Gastrocnemius medialis (tissue), 4 donors: Measurements from ENCODE around the gene ITPK1. TPM values are rescaled to one million over a fixed set of nuclear protein-coding genes. Genes with fewer than 3 reads are reported as not detected.

Experiments used
- ATAC-seq, 2 donors: fragments of 150-250 bp; one replicate each; pipeline ENCODE4 v1.9.1; 2016
- DNase-seq, 2 donors: peaks; one replicate each; pipeline ENCODE4 v3.0.0-alpha.2; 2019
- H3K27ac ChIP-seq, 4 donors: fragments of 200-600 bp; sonication (generic); 1 replicate in 1 of 4; 2 replicates in 3 of 4; pipeline ENCODE4 v1.5.1; 2016 to 2018; ENCODE audit warnings: mild to moderate bottlenecking in 2 of 4, moderate library complexity in 1 of 4
- H3K27me3 ChIP-seq, 3 donors: fragments of 200-600 bp; sonication (generic) in 2 of 3; 1 replicate in 1 of 3; 2 replicates in 2 of 3; pipeline versions ENCODE4 v1.5.1 to v1.6.0; 2016 to 2019; ENCODE audit warnings: mild to moderate bottlenecking in 1 of 3, moderate library complexity in 1 of 3
- H3K36me3 ChIP-seq, 2 donors: fragments of 200-600 bp; sonication (generic) in 1 of 2; one replicate each; pipeline ENCODE4 v1.5.1; 2017 to 2018
- H3K4me1 ChIP-seq, 2 donors: fragments of 200-600 bp; sonication (generic) in 1 of 2; one replicate each; pipeline ENCODE4 v1.5.1; 2016 to 2017; ENCODE audit warnings: mild to moderate bottlenecking in 2 of 2
- H3K4me3 ChIP-seq, 4 donors: fragments of 200-600 bp; sonication (generic) in 3 of 4; 1 replicate in 1 of 4; 2 replicates in 3 of 4; pipeline ENCODE4 v1.5.1; 2016 to 2019; ENCODE audit warnings: mild to moderate bottlenecking in 2 of 4
- H3K9me3 ChIP-seq, 3 donors: fragments of 200-600 bp; sonication (generic) in 2 of 3; 1 replicate in 1 of 3; 2 replicates in 2 of 3; pipeline ENCODE4 v1.5.1; 2016 to 2019
- POLR2A ChIP-seq, 2 donors: fragments of 450-650 bp; IDR thresholded peaks; one replicate each; pipeline ENCODE4 v1.6.1; 2017; ENCODE audit warnings: antibody characterized with exemption in 2 of 2, mild to moderate bottlenecking in 2 of 2, moderate library complexity in 2 of 2
- in situ Hi-C, 4 donors: fragments of 200-750 bp; cut with MboI; loops; one replicate each; pipeline versions ENCODE4 v1.15.0 to v1.8.0; 2017; ENCODE audit warnings: low sequenced_read_pairs in 4 of 4
- intact Hi-C: fragments of 100-400 bp; cut with DNase I; formaldehyde crosslinking; loops from one replicate; pipeline ENCODE4 v1.15.1; 2023; ENCODE audit warnings: low total_unique reads
- total RNA-seq, 4 donors: library from RNA; depleted of rRNA; stranded (reverse); fragments of >200 nt; gene quantifications; one replicate each; pipeline versions ENCODE4 v1.1.0 to v1.2.3, GENCODE V29; 2016
- TF ChIP-seq, protein P1 (sequence below), 5 experiments: fragments of 450-650 bp in 3 of 5; fragments of 200-600 bp in 2 of 5; sonication (generic) in 2 of 5; IDR thresholded peaks in 4 of 5; conservative IDR thresholded peaks in 1 of 5; 1 replicate in 4 of 5; 2 replicates in 1 of 5; pipeline ENCODE4 v1.5.1; 2016 to 2019; ENCODE audit warnings: antibody characterized with exemption in 5 of 5, mild to moderate bottlenecking in 3 of 5, moderate library complexity in 3 of 5

The ITPK1 gene
- total RNA-seq, 4 donors from 2014 or later, result 49.7 to 80.1 (median 53.6) TPM

DNA sequence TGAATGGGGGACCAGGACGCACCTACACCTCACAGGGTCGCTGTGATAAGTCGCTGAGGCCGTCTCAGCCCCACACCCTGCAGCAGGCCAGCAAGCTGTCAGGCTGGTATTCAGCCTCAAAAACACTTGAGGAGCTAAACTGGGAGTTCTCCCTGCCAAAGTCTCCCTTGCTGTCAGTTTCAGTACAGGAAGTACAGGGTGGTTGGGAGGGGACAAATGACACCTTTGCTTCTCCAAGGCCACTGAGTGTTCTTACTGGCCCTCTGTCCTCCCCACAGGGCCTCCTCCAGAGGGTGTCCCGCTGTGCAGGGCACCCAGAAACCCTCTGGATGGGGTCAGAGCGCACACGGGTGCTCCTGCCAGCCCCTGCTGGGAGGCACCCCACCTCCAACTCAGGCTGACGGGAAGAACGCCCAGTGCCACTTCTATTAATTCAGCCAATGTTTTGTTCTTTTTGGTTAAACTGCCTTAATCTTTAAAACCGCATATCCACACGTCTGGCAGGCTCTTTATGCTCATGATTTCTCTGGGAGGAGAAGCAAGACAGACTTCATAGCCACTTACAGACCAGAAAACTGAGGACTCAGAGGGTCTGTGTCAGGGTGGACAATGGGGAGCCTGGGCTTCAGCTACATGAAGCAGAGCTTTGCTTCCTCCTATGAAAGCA lies 75.9 kb downstream of the ITPK1 start:
- Histone ChIP-seq H3K4me3 (no peak overlapping the region), H3K4me1 (peaks cover 22 to 53% of the 10 kb centered on the region in 2 donors), H3K36me3 (no peaks in the 10 kb centered on the region), H3K9me3 (no peaks in the 10 kb centered on the region), H3K27me3 (no peaks in the 10 kb centered on the region), H3K27ac (peak overlapping the region in 2 of 4 donors; percentile 9 to 76)
- intact Hi-C loops, result no loop called here
- ATAC-seq (peak in 1 of 2 donors; percentile 61), DNase-seq (no peak)
- in situ Hi-C loops, result no loop called here
- TF ChIP-seq POLR2A (IDR thresholded peaks at IDR 0.05), result no peak
- TF ChIP-seq, protein P1, sequence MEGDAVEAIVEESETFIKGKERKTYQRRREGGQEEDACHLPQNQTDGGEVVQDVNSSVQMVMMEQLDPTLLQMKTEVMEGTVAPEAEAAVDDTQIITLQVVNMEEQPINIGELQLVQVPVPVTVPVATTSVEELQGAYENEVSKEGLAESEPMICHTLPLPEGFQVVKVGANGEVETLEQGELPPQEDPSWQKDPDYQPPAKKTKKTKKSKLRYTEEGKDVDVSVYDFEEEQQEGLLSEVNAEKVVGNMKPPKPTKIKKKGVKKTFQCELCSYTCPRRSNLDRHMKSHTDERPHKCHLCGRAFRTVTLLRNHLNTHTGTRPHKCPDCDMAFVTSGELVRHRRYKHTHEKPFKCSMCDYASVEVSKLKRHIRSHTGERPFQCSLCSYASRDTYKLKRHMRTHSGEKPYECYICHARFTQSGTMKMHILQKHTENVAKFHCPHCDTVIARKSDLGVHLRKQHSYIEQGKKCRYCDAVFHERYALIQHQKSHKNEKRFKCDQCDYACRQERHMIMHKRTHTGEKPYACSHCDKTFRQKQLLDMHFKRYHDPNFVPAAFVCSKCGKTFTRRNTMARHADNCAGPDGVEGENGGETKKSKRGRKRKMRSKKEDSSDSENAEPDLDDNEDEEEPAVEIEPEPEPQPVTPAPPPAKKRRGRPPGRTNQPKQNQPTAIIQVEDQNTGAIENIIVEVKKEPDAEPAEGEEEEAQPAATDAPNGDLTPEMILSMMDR (IDR thresholded peaks at IDR 0.05 in 4 of 5, conservative IDR thresholded peaks at IDR 0.05 in 1 of 5), result no peak

DNA sequence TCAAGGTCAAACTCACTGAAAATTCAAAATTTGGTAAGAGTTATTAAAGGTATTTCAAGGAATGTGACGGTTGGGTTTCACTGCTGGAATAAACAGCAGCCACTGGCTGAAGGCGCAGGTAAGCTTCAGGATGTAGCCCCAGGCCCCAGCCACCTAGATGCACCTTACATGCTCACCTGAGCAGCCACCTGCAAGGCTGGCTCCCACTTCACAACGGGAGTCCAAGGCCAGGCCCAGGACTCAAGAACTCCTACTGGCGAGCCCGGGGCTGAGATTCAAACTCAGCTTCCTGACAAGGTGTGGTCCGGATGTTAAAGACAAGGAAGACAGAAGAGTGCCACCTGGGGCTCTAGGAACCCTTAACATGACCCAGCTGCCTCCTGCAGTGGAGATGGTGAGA lies 78.4 kb downstream of the ITPK1 start:
- Histone ChIP-seq H3K36me3 (no peaks in the 10 kb centered on the region), H3K27ac (no peak overlapping the region), H3K4me3 (no peak overlapping the region), H3K9me3 (no peaks in the 10 kb centered on the region), H3K27me3 (no peaks in the 10 kb centered on the region), H3K4me1 (peaks cover 29 to 39% of the 10 kb centered on the region in 2 donors)
- intact Hi-C loops (no loop called here), in situ Hi-C loops (no loop called here)
- ATAC-seq, result no peak
- no peak for TF ChIP-seq POLR2A (IDR thresholded peaks at IDR 0.05)
- TF ChIP-seq, protein P1 (IDR thresholded peaks at IDR 0.05 in 4 of 5, conservative IDR thresholded peaks at IDR 0.05 in 1 of 5), result no peak
- DNase-seq, result no peak

DNA sequence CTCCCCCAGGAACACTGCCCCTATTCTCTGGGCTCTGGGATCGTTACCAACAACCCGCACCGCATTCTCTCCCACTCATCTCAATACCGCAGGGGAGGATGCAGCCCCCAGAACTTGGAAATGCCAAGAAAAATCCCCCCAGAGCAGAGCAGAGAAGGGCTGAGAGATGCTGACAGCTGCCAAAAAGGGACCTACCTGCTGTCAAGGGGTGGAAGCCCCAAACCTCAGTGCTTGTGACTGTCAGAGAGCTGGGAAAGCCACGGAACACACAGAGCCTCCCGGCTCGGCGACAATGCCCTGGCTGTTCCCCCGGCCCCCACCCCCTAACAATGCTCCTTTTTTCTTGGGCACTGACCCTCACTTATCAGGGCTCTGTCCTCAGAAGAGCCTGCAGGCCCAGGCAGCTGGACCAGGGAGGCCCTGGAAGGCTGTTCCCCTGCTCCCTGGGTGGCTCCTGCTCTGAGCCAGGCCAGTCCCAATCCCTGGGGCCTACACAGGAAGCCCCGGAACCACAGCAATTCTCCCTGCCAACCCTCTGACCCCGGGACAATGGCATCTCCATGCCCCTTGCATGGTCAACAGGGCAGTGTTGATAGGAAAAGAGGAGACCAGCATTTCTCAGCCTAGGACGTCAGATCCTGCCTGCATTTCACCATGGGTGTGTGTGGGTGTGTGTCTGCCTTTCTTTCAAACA lies 78.9 kb downstream of the ITPK1 start:
- intact Hi-C loops, result no loop called here
- ATAC-seq (no peak), DNase-seq (no peak)
- Histone ChIP-seq H3K4me3 (no peak overlapping the region), H3K9me3 (no peaks in the 10 kb centered on the region), H3K27me3 (no peaks in the 10 kb centered on the region), H3K4me1 (peaks cover 34 to 43% of the 10 kb centered on the region in 2 donors), H3K27ac (peak overlapping the region in 1 of 4 donors; percentile 29), H3K36me3 (no peaks in the 10 kb centered on the region)
- TF ChIP-seq, protein P1 (IDR thresholded peaks at IDR 0.05 in 4 of 5, conservative IDR thresholded peaks at IDR 0.05 in 1 of 5), result no peak
- TF ChIP-seq POLR2A (IDR thresholded peaks at IDR 0.05), result no peak
- in situ Hi-C loops, result no loop called here

DNA sequence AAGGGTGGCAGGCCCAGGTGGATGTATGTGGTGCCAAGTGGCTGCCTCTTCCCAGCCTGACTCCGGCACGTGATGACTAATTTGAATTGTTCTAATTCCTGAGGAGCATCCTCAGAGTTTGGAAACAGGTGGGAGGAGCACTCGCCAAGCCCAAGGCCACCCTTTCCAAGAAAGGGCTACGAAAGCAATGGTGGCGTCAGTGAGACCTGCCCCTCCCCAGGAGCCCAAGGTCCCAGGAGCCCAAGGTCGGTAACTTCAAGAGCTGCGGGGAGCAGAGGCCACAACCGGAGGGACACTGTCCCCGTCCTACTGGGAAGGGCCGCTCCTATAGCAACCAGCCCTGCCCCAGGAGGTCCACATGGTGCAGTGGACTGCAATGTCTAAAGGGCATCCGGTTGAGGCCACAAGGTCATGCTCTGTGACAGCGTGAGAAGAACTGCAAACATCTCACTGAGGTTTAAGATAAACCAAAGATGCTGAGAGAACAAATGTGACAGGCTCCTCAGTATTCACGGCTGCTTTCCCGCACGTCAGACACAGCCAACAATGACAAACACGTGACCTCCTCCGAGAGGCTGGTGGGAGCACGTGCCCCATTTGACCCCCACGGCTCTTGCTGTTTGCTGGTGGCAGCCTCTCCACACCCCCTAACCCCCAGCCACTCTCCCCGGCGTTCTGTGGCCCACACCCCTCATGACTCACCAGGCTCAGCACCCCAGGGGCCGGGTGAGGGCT lies 79.6 kb downstream of the ITPK1 start:
- intact Hi-C loops (no loop called here), in situ Hi-C loops (no loop called here)
- no peak overlapping the region for H3K4me3 ChIP-seq
- TF ChIP-seq, protein P1 (IDR thresholded peaks at IDR 0.05 in 4 of 5, conservative IDR thresholded peaks at IDR 0.05 in 1 of 5), result no peak
- TF ChIP-seq POLR2A (IDR thresholded peaks at IDR 0.05), result no peak
- H3K27me3 ChIP-seq, result no peaks in the 10 kb centered on the region
- peaks cover 33 to 41% of the 10 kb centered on the region in 2 donors for H3K4me1 ChIP-seq
- DNase-seq, result no peak
- H3K27ac ChIP-seq, result no peak overlapping the region
- ATAC-seq, result no peak
- no peaks in the 10 kb centered on the region for H3K9me3 ChIP-seq
- H3K36me3 ChIP-seq, result no peaks in the 10 kb centered on the region
